GM19193 (cell line): ENCODE data around the gene SLC1A7.

Source experiments
- POLR2A ChIP-seq: IDR thresholded peaks from 4 replicates; pipeline ENCODE4 v1.6.1; 2011; ENCODE audit not compliant: insufficient read depth, insufficient read length; ENCODE audit errors: extremely low read depth

SLC1A7 gene

GRCh38 chr1:53093451-53093754 is 49.0 kb downstream of the SLC1A7 start:
- TF ChIP-seq POLR2A, result no peak

- no peak for TF ChIP-seq POLR2A
Observed at GRCh38 chr1:53092659-53093450, 49.6 kb downstream of the SLC1A7 start.

DNA sequence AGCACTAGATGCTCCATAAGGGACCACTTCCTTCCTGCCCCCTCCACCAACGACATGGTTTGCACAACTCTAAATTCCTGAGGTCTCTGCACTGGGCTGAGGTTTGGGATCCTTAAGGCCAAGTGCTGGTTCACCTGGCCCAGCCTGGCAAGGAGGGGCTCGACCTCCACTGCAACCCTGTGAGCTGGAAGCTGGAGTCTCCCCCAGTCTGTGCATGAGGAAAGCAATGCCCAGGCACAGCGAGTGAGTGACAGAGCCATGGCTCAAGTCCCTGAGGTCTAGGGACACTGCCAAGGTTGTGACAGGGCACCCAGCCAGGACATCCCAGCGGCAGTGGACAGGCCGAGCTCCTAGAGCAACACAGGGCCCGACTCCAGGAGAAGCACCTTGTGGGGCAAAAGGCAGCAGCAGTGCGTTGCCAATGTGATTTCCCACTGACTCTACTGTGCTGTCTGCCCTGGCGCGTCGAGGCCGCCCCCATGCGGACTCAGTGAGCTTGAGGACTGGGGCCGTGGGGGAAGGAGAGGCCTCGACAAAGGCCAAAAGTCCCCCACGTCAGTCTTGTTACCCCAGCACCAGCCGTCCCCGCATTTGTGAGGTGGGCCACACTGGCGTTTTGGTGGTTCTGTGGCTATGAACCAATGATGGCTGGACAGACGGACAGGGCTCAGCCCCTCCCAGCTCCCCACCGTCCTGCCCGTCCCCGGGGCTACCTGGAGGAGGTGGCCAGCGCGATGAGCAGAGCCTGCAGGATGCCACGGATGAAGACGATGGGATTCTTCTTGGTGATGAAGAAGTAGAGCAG is 50.4 kb downstream of the SLC1A7 start:
- no peak for TF ChIP-seq POLR2A

- no peak for TF ChIP-seq POLR2A
Observed at GRCh38 chr1:53090227-53091147, 52.0 kb downstream of the SLC1A7 start.

DNA sequence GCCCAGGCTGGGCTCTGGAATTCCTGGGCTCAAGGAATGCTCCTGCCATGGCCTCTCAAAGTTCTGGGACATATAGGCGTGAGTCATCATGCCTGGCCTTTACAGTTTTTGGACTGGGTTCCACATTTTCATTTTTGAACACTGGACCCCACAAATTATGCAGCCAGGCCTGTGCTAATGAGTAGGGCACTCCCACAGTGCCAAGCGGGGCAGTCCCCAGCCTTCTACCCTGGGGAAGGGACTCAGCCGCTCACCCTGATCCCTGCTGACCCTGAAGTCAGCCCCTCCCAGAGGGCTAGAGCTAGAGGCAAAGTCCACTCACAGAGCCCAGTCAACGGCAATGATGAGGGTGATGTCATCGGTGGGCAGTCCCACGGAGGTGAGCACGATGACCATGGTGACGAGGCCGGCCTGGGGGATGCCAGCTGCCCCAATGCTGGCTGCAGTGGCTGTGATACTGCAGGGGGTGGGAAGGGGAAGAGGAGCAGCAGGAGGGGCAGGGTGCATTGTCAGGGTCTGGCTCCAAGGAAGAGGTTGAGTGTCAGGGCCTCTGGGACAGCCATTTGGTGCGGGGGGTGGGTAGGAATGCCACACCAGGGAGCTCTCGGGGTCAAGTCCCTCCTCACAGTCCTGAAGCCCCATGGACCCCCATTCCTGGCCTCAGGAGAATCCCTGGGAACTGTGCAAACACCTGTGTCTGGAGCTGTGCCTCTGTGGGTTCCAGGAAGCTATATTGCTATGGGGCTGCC is 52.8 kb downstream of the SLC1A7 start:
- TF ChIP-seq POLR2A, result no peak

GRCh38 chr1:53088616-53089300 is 53.7 kb downstream of the SLC1A7 start:
- no peak for TF ChIP-seq POLR2A

DNA sequence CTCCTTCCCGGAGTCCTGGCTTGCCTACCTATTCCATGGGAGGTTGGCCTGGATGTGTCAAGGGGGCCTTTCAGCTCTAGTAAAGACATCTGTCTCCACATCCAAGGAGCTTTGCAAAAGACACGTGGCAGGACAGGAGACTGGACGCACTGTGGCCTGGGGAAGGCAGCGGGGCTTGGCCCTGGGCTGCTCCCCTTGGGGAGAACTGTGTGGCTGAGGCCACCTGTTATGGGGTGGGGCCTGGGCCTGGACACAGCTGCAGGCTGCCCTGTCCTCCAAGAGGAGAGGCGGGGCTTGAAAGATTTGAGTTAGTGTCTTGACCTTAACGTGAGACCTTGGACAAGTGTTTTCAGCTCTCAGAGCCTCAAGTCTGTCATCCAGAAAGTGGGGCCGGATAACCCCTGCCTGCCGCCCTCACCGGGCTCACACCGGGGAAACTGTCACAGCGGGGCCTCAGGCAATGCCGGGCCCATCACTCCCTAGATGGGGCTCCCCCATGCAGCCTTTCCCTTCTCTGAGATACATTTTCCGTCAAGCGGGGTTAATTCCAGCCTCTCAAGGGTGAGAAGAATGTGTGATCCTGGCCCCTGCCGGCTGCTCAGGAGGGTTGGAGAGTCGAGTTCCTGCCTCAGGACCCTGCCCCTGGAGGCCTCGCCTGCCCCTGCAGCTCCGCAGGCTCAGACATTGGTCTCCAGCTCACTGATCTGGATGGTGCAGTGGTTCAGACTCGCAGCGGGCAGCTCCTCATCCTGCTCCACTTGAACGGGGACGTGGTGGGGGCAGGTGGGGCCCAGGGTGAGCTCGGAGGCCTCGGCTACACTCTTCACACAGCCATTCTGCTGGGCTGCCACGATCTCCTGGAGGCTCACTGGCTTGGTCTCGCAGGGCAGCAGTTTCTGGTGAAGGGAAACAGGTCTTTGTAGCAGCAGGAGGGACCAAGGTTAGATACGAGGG is 54.8 kb downstream of the SLC1A7 start:
- TF ChIP-seq POLR2A, result no peak

GRCh38 chr1:53086491-53087070 is 55.9 kb downstream of the SLC1A7 start:
- TF ChIP-seq POLR2A, result no peak

GRCh38 chr1:53085405-53085804 is 57.0 kb downstream of the SLC1A7 start:
- no peak for TF ChIP-seq POLR2A

GRCh38 chr1:53084589-53084971 is 57.9 kb downstream of the SLC1A7 start:
- TF ChIP-seq POLR2A, result no peak

DNA sequence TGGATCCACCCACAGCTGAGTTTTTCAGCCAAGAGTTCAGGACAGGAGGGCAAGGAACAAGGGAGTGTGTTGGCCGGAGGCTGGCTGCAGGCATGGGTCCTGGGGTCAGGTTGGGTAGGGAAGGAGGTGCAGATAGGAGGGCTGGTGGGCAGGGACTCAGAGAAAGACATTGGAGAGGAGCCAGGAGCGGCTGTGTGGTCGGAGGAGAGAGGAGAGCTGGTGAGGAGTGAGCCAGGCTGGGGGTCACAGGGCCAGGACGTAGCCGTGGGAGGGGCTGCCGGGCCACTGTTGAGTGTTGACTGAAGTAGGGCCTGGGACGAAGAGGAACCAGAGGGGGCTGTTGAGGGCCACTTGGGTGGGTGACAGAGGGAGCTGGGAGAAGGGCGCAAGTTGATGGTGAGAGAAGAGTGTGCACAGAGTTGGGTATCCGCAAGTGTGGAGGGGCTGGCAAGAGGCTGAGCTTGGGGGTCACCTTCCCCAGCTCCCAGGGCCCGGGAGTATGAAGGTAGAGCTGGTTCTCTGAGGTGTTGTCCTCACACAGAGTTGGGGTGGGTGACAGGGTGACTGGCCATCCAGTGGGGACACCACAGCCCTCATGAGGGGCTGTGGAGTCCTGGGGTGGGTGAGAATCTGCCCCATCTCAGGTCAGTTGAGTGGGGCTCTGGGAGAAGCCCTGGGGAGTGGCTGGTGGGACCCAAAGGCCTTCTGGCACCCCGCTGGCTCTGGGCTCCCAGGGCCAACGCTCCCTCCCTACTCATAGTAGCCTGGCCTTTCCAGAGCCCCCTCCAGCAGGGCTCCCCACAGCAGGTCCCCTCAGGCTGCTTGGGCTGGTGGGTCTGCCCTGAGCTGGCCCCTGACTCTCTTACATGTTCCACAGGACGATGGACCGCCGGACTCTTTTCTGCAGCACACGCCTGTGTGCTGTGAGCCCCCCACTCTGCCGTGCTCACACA is 58.5 kb downstream of the SLC1A7 start:
- TF ChIP-seq POLR2A, result no peak

GRCh38 chr1:53082826-53083455 is 59.5 kb downstream of the SLC1A7 start:
- TF ChIP-seq POLR2A, result no peak
